Neural crest cell (in vitro differentiated cells): Measurements from ENCODE around the gene CAMK2B. TPM values are rescaled to one million over a fixed set of nuclear protein-coding genes. Genes with fewer than 3 reads are reported as not detected.

ENCODE experiments used
- DNase-seq: peaks from one replicate; pipeline ENCODE4 v3.0.0; 2021; ENCODE audit warnings: low read depth, mixed read lengths, low spot score
- H3K27ac Mint-ChIP-seq: one replicate; pipeline ENCODE4 v1.8.0; 2021; ENCODE audit warnings: mild to moderate bottlenecking, mixed read lengths; ENCODE audit not compliant: unreplicated experiment
- H3K27me3 Mint-ChIP-seq: 2 replicates; pipeline ENCODE4 v1.8.0; 2021; ENCODE audit warnings: low read depth, mild to moderate bottlenecking, mixed read lengths
- H3K36me3 Mint-ChIP-seq: 2 replicates; pipeline ENCODE4 v1.8.0; 2021; ENCODE audit warnings: low read depth, mild to moderate bottlenecking, mixed read lengths
- H3K4me1 Mint-ChIP-seq: 2 replicates; pipeline ENCODE4 v1.8.0; 2021; ENCODE audit warnings: mixed read lengths
- H3K4me3 Mint-ChIP-seq: one replicate; pipeline ENCODE4 v1.8.0; 2021; ENCODE audit warnings: mild to moderate bottlenecking, mixed read lengths
- H3K9me3 Mint-ChIP-seq: 2 replicates; pipeline ENCODE4 v1.8.0; 2021; ENCODE audit warnings: mixed read lengths
- CTCF ChIP-seq: fragments of 200-600 bp; sonication (generic); conservative IDR thresholded peaks from 2 replicates; pipeline ENCODE4 v1.5.0; 2021; ENCODE audit warnings: antibody characterized with exemption, mild to moderate bottlenecking
- total RNA-seq: library from RNA; stranded (reverse); gene quantifications from 2 replicates; pipeline ENCODE4 v1.2.1, GENCODE V29; 2021

The CAMK2B gene
- total RNA-seq, 1 donor from 2014 or later = 1.6 TPM

GRCh38 chr7:44217223-44217714 is 108.1 kb downstream of the CAMK2B start:
- H3K27ac Mint-ChIP-seq = peak overlapping the region; percentile 85

GRCh38 chr7:44216521-44217222 is 108.7 kb downstream of the CAMK2B start:
- Mint-ChIP-seq H3K36me3 (peaks cover under 1% of the 10 kb centered on the region), H3K9me3 (no peaks in the 10 kb centered on the region), H3K4me3 (peak overlapping the region; percentile 15), H3K4me1 (peaks cover 30% of the 10 kb centered on the region), H3K27ac (peak overlapping the region; percentile 85), H3K27me3 (no peaks in the 10 kb centered on the region)
- TF ChIP-seq CTCF = no peak
- DNase-seq = no peak

More at GRCh38 chr7:44217223-44217714, 108.1 kb downstream of the CAMK2B start:
- no peaks in the 10 kb centered on the region for H3K27me3 Mint-ChIP-seq
- peaks cover 30% of the 10 kb centered on the region for H3K4me1 Mint-ChIP-seq
- no peak overlapping the region for H3K4me3 Mint-ChIP-seq
- H3K9me3 Mint-ChIP-seq = no peaks in the 10 kb centered on the region
- no peak for DNase-seq
- H3K36me3 Mint-ChIP-seq = no peaks in the 10 kb centered on the region
- TF ChIP-seq CTCF = no peak

GRCh38 chr7:44216019-44216418 is 109.4 kb downstream of the CAMK2B start:
- no peak for DNase-seq
- Mint-ChIP-seq H3K4me1 (peaks cover 30% of the 10 kb centered on the region), H3K9me3 (no peaks in the 10 kb centered on the region), H3K27ac (peak overlapping the region; percentile 43), H3K4me3 (no peak overlapping the region), H3K27me3 (no peaks in the 10 kb centered on the region), H3K36me3 (peaks cover 3% of the 10 kb centered on the region)
- no peak for TF ChIP-seq CTCF

GRCh38 chr7:44215531-44215930 is 109.9 kb downstream of the CAMK2B start:
- Mint-ChIP-seq H3K9me3 (no peaks in the 10 kb centered on the region), H3K27ac (peak overlapping the region; percentile 43)
- no peak for DNase-seq

GRCh38 chr7:44213877-44214388 is 111.5 kb downstream of the CAMK2B start:
- H3K27ac Mint-ChIP-seq = no peak overlapping the region
- no peak for DNase-seq
- H3K36me3 Mint-ChIP-seq = peaks cover 3% of the 10 kb centered on the region
- H3K4me1 Mint-ChIP-seq = peaks cover 30% of the 10 kb centered on the region
- no peak for TF ChIP-seq CTCF
- peak overlapping the region; percentile 31 for H3K4me3 Mint-ChIP-seq
- H3K27me3 Mint-ChIP-seq = no peaks in the 10 kb centered on the region
- no peaks in the 10 kb centered on the region for H3K9me3 Mint-ChIP-seq

More at GRCh38 chr7:44215531-44215930, 109.9 kb downstream of the CAMK2B start:
- peaks cover 30% of the 10 kb centered on the region for H3K4me1 Mint-ChIP-seq
- TF ChIP-seq CTCF = no peak
- H3K27me3 Mint-ChIP-seq = no peaks in the 10 kb centered on the region
- H3K36me3 Mint-ChIP-seq = peaks cover 3% of the 10 kb centered on the region
- no peak overlapping the region for H3K4me3 Mint-ChIP-seq
